ENCODE results near the gene CFAP221.

DNA sequence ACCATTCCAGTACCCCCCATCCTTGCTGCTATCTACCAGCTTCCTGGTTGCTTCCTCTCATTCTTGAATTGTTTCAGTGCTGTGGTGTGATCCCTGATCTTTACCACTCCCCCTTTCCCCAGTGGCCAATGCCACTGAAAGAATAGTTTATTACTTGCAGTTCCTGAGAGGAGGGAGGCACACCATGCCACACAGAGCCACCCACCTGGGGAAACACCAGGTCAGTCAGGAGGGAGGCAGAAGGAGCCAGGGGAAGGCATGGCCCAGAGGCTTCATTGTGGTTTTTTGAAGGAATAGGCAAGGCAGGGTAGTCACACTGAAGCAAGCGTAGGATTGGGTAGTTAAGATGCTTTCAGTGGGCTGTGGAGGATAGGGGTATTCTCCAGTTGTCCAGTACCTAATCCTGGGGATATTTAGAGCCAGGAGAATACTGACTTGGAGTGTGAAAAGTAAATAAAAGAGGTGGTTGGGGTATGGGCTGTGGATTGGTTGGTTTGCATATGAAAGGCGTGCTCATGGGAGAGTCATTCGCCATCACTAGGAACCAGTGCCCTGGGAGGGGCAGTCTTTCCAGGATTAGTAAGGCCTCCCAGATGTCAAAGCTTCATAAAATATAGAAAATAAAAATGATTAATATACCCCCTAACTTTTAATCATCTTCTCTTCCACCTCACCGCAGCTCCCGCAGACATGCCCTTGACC is 128.1 kb downstream of the CFAP221 start:
- TF ChIP-seq CHD4 (IDR thresholded peaks at IDR 0.05), result no peak
- TF ChIP-seq NR2C2 (IDR thresholded peaks at IDR 0.05; ENCODE audit: borderline replicate concordance, control insufficient read depth, insufficient read length, low read depth), result no peak
- TF ChIP-seq POLR2AphosphoS5 (IDR thresholded peaks at IDR 0.05; ENCODE audit: low read length), result no peak
- no peak for TF ChIP-seq RAD21 (IDR thresholded peaks at IDR 0.05; ENCODE audit: insufficient read depth, low read depth, low read length)
- no peak for TF ChIP-seq SMC3 (IDR thresholded peaks at IDR 0.05; ENCODE audit: borderline replicate concordance, low read length)
- TF ChIP-seq ZNF24 (IDR thresholded peaks at IDR 0.05), result no peak
- TF ChIP-seq CTCF (IDR thresholded peaks at IDR 0.05 in 2 of 3, conservative IDR thresholded peaks at IDR 0.05 in 1 of 3; ENCODE audit: control insufficient read depth in 2 of 3, extremely low read depth in 1 of 3, insufficient read depth in 1 of 3, low read depth in 3 of 3, low read length in 3 of 3), result no peak
- no peak for TF ChIP-seq NR2C1 (IDR thresholded peaks at IDR 0.05)
- no peak for TF ChIP-seq POLR2AphosphoS2 (IDR thresholded peaks at IDR 0.05; ENCODE audit: low read depth, low read length)
- TF ChIP-seq, protein P1, sequence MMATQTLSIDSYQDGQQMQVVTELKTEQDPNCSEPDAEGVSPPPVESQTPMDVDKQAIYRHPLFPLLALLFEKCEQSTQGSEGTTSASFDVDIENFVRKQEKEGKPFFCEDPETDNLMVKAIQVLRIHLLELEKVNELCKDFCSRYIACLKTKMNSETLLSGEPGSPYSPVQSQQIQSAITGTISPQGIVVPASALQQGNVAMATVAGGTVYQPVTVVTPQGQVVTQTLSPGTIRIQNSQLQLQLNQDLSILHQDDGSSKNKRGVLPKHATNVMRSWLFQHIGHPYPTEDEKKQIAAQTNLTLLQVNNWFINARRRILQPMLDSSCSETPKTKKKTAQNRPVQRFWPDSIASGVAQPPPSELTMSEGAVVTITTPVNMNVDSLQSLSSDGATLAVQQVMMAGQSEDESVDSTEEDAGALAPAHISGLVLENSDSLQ (IDR thresholded peaks at IDR 0.05), result no peak
- TF ChIP-seq CHD1 (IDR thresholded peaks at IDR 0.05; ENCODE audit: low read depth, low read length), result no peak
